ENCODE results near the gene SCTR.

The SCTR gene

GRCh38 chr2:119475225-119475856 lies 48.9 kb downstream of the SCTR start:
- no peak for DNase-seq (ENCODE audit: low spot score)

GRCh38 chr2:119474371-119475224 lies 49.7 kb downstream of the SCTR start:
- no peak for DNase-seq (ENCODE audit: low spot score)

- no peak for DNase-seq (ENCODE audit: low spot score)
These were observed 50.5 kb downstream of the SCTR start for GRCh38 chr2:119473621-119474370.

GRCh38 chr2:119472749-119473148 lies 51.5 kb downstream of the SCTR start:
- no peak for DNase-seq (ENCODE audit: low spot score)

- DNase-seq (ENCODE audit: low spot score): no peak
These were observed 54.5 kb downstream of the SCTR start for GRCh38 chr2:119469661-119470297.

- DNase-seq (ENCODE audit: low spot score): no peak
These were observed 55.2 kb downstream of the SCTR start for GRCh38 chr2:119469131-119469530.

GRCh38 chr2:119468154-119468955 lies 55.9 kb downstream of the SCTR start:
- DNase-seq (ENCODE audit: low spot score): no peak

- DNase-seq (ENCODE audit: low spot score): no peak
These were observed 57.9 kb downstream of the SCTR start for GRCh38 chr2:119466373-119466772.

- no peak for DNase-seq (ENCODE audit: low spot score)
These were observed 58.6 kb downstream of the SCTR start for GRCh38 chr2:119465687-119466086.

- no peak for DNase-seq (ENCODE audit: low spot score)
These were observed 59.3 kb downstream of the SCTR start for GRCh38 chr2:119464981-119465380.

- no peak for DNase-seq (ENCODE audit: low spot score)
These were observed 60.3 kb downstream of the SCTR start for GRCh38 chr2:119463990-119464389.

GRCh38 chr2:119463136-119463535 lies 61.1 kb downstream of the SCTR start:
- DNase-seq (ENCODE audit: low spot score): no peak

GRCh38 chr2:119462574-119462973 lies 61.7 kb downstream of the SCTR start:
- DNase-seq (ENCODE audit: low spot score): no peak

GRCh38 chr2:119461811-119462210 lies 62.5 kb downstream of the SCTR start:
- no peak for DNase-seq (ENCODE audit: low spot score)

GRCh38 chr2:119460076-119460475 lies 64.2 kb downstream of the SCTR start:
- DNase-seq (ENCODE audit: low spot score): no peak

- DNase-seq (ENCODE audit: low spot score): no peak
These were observed 69.1 kb downstream of the SCTR start for GRCh38 chr2:119455066-119455718.

GRCh38 chr2:119453972-119454593 lies 70.2 kb downstream of the SCTR start:
- no peak for DNase-seq (ENCODE audit: low spot score)

- no peak for DNase-seq (ENCODE audit: low spot score)
These were observed 72.8 kb downstream of the SCTR start for GRCh38 chr2:119451336-119452050.

- no peak for DNase-seq (ENCODE audit: low spot score)
These were observed 74.8 kb downstream of the SCTR start for GRCh38 chr2:119449521-119449920.

Measured in SK-N-DZ (cell line).